HG02763 (cell line): ENCODE results near the gene KLK2.

ENCODE experiments used
- ATAC-seq: cut with Tn5 transposase; IDR thresholded peaks from one replicate; pipeline ENCODE4 v1.9.1; 2021; ENCODE audit warnings: mild to moderate bottlenecking, moderate library complexity; ENCODE audit not compliant: unreplicated experiment

The KLK2 gene

GRCh38 chr19:50921426-50922316 lies 48.4 kb downstream of the KLK2 start:
- ATAC-seq, result no peak

GRCh38 chr19:50922317-50922853 lies 49.1 kb downstream of the KLK2 start:
- ATAC-seq, result no peak

GRCh38 chr19:50924586-50924985 lies 51.3 kb downstream of the KLK2 start:
- ATAC-seq, result no peak

- no peak for ATAC-seq
Observed at GRCh38 chr19:50925734-50926133, 52.5 kb downstream of the KLK2 start.

- ATAC-seq, result no peak
Observed at GRCh38 chr19:50926144-50926543, 52.9 kb downstream of the KLK2 start.

- ATAC-seq, result no peak
Observed at GRCh38 chr19:50928831-50929230, 55.6 kb downstream of the KLK2 start.
